Measurements from ENCODE around the gene ALG8.
"Not testable (repeated sequence)": the region's sequence is repeated elsewhere in the genome, so short reads cannot be mapped to it uniquely, and the experiment has no call there.

ALG8 gene

GRCh38 chr11:78139422-78140391 lies at the start of gene ALG8:
Gene ALG8 (minus strand): TSS chr11:78139626. CDS start chr11:78139588, 38 bp downstream.
- DNase-seq: peak; percentile 96

DNA sequence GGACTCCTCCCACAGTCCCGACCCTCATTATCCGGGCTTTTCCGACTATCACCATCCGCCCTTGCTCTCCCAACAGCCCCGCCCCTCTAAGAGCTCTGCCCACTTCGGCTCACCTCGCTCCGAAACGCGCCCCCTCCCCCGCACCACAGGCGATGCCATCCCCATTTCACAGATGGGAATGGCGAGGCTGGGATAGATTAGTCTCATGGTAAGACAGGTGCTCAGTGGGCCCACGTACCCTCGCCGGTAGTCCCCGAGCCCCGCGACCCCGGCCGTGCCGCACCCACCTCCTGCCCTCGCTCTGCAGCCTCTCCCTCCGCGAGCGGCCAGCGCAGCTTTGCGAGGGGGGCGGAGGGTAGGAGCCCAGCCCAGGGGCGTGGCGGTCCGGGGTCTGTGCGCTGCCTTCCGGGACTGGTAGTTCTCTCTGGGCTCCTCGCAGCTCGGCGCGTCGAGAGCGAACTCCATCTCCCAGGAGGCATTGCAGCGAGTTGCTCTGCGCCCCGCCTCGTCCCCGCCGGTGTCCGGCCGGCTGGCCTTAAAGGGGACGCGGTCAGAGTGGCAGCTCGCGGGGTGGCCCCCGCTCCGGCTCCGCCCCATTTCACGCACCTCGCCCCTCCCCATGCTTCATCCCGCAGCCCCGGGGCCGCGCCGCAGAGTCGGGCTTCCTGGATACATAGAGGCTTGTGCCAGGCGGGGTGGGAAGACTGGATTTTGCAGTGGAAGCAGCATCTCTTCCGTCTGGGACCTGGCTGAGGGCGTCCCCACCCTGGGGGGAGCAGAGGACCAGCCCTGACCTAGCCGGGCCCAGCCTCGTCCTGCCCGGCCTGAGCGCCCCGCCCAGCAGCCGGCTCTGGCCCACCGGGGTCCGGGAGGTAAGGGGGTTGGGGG lies 49.1 kb upstream of the ALG8 start, which contains the start of the genes KCTD21 and USP35:
TSS of gene KCTD21 (minus strand) at position 341 of the 888 bp plus-strand sequence. CDS start 14,072 bp downstream, outside the sequence.
TSS of gene USP35 (plus strand) at position 634 of the 888 bp plus-strand sequence. CDS start 7,327 bp downstream, outside the sequence.
- DNase-seq: peak; percentile 97

- DNase-seq: no peak
Measured at GRCh38 chr11:78187366-78188285, 48.2 kb upstream of the ALG8 start.

DNA sequence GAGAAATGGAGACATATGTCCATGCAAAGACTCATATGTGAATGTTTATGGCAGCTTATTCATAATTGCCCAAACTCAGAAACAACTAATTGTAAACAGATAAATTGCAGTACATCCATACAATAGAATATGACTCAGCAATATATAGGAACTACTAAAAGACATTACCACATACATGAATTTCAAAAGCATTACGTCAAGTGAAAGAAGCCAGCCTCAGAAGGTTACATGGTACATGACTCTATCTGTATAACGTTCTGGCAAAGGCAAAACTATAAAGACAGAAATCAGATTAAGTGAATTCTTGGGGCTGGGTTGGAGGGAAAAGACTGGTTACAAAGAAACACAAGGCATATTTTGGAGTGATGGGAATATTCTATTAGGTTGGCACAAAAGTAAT lies 41.8 kb upstream of the ALG8 start:
- DNase-seq: no peak

- DNase-seq: peak; percentile 27
Measured at GRCh38 chr11:78180751-78181150, 41.3 kb upstream of the ALG8 start.

DNA sequence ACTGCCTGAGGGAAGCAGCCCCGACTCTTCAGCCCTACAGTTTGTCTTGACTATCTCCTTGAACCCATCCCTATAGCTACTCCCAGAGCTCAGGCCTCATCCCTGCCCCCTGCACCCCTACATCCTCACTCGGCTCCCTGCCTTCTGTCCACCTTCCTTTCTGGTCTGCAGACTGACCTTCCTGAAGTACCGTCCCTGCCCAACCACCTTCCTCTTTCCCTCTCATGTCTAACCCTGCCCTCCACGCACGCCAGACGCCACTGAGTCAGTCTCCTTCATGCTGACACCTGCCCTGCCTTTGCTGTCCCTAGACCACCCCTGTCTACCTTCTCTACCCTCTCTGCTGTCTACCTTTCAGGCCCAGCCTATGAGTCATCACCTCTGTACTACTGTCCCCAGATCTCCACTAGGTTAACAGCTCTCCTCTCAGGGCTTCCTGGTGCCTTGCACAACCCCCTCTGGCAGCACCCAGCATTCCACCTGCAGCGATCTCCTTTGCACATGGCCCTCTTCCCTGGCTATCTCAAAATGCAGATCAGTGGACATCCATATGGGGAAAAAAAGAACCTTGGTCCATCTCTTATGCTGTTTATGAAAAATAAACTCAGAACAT lies 40.1 kb upstream of the ALG8 start:
- no peak for DNase-seq

GRCh38 chr11:78177216-78177615 lies 37.8 kb upstream of the ALG8 start:
- DNase-seq: no peak

- DNase-seq: no peak
Measured at GRCh38 chr11:78176605-78177141, 37.2 kb upstream of the ALG8 start.

DNA sequence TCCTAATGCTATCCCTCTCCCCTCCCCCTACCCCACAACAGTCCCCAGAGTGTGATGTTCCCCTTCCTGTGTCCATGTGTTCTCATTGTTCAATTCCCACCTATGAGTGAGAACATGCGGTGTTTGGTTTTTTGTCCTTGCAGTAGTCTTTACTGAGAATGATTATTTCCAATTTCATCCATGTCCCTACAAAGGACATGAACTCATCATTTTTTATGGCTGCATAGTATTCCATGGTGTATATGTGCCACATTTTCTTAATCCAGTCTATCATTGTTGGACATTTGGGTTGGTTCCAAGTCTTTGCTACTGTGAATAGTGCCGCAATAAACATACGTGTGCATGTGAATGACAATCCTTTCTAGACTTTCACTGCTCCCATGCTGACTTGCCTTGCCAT lies 36.4 kb upstream of the ALG8 start:
- not testable (repeated sequence) for DNase-seq

- no peak for DNase-seq
Measured at GRCh38 chr11:78171951-78172350, 32.5 kb upstream of the ALG8 start.

DNA sequence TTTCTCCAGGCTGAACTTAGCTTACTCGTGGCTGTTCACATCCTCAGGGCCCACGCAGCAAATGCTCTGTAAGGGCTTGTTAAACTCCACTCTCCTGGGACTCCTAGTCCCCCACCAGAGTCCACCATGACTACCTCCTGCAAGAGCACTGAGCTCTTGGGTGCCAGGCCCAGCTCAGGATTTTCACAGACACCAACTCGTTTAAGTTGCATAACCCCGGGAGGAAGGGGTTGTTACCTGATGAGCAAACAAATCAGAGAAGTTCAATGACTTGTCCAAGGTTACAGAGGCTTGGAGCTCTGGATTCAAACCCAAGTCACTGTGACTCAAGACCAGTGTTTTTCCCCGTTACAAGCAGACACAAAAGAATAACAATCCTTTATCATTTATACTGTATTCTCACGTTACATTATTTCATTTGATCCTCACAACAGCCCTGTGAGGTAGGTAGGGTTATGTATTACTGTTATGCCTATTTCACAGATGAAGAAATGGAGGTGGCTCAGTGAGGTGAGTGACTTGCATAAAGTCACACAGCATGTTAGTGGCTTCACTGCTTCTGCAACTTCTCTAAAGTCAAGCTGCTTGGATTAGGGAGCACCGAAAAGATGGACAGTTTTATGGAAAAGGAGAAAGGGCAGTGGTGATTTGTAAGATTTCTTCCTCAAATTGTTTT lies 31.6 kb upstream of the ALG8 start:
- DNase-seq: no peak

DNA sequence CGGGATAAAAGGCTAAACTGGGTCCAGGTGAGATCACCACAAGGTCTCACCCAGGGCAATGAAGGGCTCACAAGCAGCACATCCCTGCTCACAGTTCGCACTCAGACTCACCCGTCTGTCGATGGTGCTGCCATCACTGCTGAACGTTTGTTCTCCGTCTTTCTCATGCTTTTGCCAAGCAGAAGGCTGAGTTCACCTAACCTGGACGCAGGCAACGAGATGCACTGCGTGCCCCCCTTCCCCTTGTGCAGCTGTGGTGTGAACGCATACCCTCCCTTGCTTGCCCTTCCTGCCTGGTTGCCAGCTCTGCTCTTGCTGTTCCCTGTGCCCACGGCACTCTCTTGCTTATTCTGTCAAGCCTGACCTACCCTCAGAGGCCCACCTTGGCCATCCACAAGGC lies 31.0 kb upstream of the ALG8 start:
- no peak for DNase-seq

- DNase-seq: no peak
Measured at GRCh38 chr11:78168539-78169477, 29.4 kb upstream of the ALG8 start.

DNA sequence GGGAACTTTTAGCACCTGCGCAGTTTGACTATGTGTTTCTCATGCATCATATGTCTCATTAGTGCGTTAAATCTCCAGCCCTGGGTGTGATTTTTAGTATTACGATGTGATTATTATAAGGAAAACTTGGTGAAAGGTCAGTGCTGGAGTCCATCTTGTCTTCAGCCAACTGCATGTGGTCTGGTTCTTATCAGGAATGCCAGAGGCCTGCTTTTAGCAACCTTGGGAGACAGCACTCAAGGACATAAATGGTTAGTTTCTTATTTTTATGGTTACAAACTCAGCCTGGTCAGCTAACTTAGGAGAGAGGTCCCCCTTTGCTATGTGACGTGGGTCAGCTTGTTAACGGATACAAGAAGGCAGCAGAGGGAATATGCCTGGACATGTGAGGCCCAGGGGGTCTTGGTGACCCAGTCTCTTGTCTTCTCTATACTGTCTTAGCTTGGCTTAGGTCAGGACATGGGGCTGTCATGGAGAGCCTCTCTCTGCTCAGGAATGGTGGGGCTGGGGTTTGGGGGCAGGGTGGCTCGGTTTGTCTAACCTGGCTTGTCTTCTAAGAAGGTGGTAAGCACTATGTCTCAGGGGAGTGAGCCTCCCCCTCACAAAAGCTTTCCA lies 27.5 kb upstream of the ALG8 start:
- no peak for DNase-seq

- DNase-seq: no peak
Measured at GRCh38 chr11:78164471-78164870, 25.0 kb upstream of the ALG8 start.

- no peak for DNase-seq
Measured at GRCh38 chr11:78163828-78164227, 24.4 kb upstream of the ALG8 start.

GRCh38 chr11:78161962-78162371 lies 22.5 kb upstream of the ALG8 start:
- no peak for DNase-seq

- no peak for DNase-seq
Measured at GRCh38 chr11:78161346-78161745, 21.9 kb upstream of the ALG8 start.

DNA sequence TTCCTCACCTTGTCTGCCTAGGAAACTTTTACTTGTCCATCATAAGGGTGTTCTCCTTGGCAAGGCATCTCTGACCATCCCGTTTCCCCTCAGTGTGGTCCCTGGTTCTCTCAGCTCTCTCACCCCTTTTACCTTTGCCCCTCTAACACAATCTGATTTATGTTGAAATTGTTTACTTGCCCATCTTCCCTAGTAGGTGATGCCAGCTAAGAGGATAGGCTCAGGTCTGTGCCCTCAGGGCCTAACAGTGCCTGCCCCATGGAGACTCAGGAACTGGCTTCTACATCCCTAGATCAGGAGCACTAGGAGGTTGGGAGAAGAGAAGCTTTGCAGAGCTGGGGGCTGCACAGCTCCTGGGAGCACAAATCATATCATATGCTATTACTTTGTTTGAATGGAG lies 21.1 kb upstream of the ALG8 start:
- DNase-seq: no peak

Measured in NCI-H82 (cell line).